Left ventricle myocardium inferior (tissue), 1 donor: ENCODE data around the gene CFAP119. TPM values are rescaled to one million over a fixed set of nuclear protein-coding genes. Genes with fewer than 3 reads are reported as not detected.

ENCODE experiments used
- DNase-seq: peaks from one replicate; pipeline ENCODE4 v3.0.0-alpha.2; 2020
- H3K27ac ChIP-seq: fragments of 200-600 bp; replicated peaks from 2 replicates; pipeline ENCODE4 v1.8.0; 2021
- H3K27me3 ChIP-seq: fragments of 200-600 bp; 2 replicates; pipeline ENCODE4 v1.8.0; 2021; ENCODE audit warnings: low read depth
- H3K36me3 ChIP-seq: fragments of 200-600 bp; 2 replicates; pipeline ENCODE4 v1.8.0; 2021
- H3K4me1 ChIP-seq: fragments of 200-600 bp; 2 replicates; pipeline ENCODE4 v1.8.0; 2021
- H3K4me3 ChIP-seq: fragments of 200-600 bp; 2 replicates; pipeline ENCODE4 v1.8.0; 2021; ENCODE audit warnings: mild to moderate bottlenecking, moderate library complexity
- H3K9me3 ChIP-seq: fragments of 200-600 bp; replicated peaks from 2 replicates; pipeline ENCODE4 v1.8.0; 2021
- CTCF ChIP-seq: fragments of 200-600 bp; IDR thresholded peaks from 2 replicates; pipeline ENCODE4 v1.8.0; 2021; ENCODE audit warnings: antibody characterized with exemption, mild to moderate bottlenecking, borderline replicate concordance
- intact Hi-C: fragments of 100-400 bp; cut with micrococcal nuclease; formaldehyde crosslinking; loops from one replicate; pipeline ENCODE4 v1.11.0; 2022
- total RNA-seq: library from RNA; stranded (reverse); fragmentation: NEBNext Ultra II Directional; extraction: Animal tissue kit (Norgen Biotek cat#: 25700); gene quantifications from one replicate; pipeline ENCODE4 v1.2.1, GENCODE V29; 2021
- donor health status: DM: no; HTN: yes; CAD: no; lungs with severe emphysema.

Gene CFAP119
- total RNA-seq, 1 donor from 2014 or later = 0.69 TPM

- H3K9me3 ChIP-seq = no peaks in the 10 kb centered on the region
- TF ChIP-seq CTCF = no peak
- H3K27ac ChIP-seq = peak overlapping the region; percentile 35
- intact Hi-C loops = no loop called here
- DNase-seq = peak; percentile 27
- H3K4me1 ChIP-seq = peaks cover 16% of the 10 kb centered on the region
- no peak overlapping the region for H3K4me3 ChIP-seq
- H3K36me3 ChIP-seq = peaks cover 84% of the 10 kb centered on the region
- H3K27me3 ChIP-seq = no peaks in the 10 kb centered on the region
Measured at GRCh38 chr16:30728899-30729672, 32.8 kb downstream of the CFAP119 start.

- no peaks in the 10 kb centered on the region for H3K27me3 ChIP-seq
- TF ChIP-seq CTCF = no peak
- no peaks in the 10 kb centered on the region for H3K9me3 ChIP-seq
- no peak overlapping the region for H3K27ac ChIP-seq
- no peak overlapping the region for H3K4me3 ChIP-seq
- DNase-seq = no peak
- peaks cover 16% of the 10 kb centered on the region for H3K4me1 ChIP-seq
- intact Hi-C loops = no loop called here
- peaks cover 84% of the 10 kb centered on the region for H3K36me3 ChIP-seq
Measured at GRCh38 chr16:30728321-30728720, 33.5 kb downstream of the CFAP119 start.

GRCh38 chr16:30725418-30725792, 36.5 kb downstream of the CFAP119 start:
- Histone ChIP-seq H3K27me3 (no peaks in the 10 kb centered on the region), H3K4me3 (no peak overlapping the region), H3K4me1 (peaks cover 16% of the 10 kb centered on the region), H3K36me3 (peaks cover 84% of the 10 kb centered on the region), H3K9me3 (no peaks in the 10 kb centered on the region), H3K27ac (peak overlapping the region; percentile 42)
- TF ChIP-seq CTCF = no peak
- intact Hi-C loops = no loop called here
- no peak for DNase-seq

GRCh38 chr16:30724641-30725417, 37.0 kb downstream of the CFAP119 start:
- H3K27ac ChIP-seq = peak overlapping the region; percentile 42
- H3K4me3 ChIP-seq = no peak overlapping the region
- H3K27me3 ChIP-seq = no peaks in the 10 kb centered on the region
- DNase-seq = peak; percentile 52
- no peaks in the 10 kb centered on the region for H3K9me3 ChIP-seq
- H3K36me3 ChIP-seq = peaks cover 84% of the 10 kb centered on the region
- peaks cover 15% of the 10 kb centered on the region for H3K4me1 ChIP-seq
- intact Hi-C loops = no loop called here
- TF ChIP-seq CTCF = no peak

- no peak for TF ChIP-seq CTCF
- no peak overlapping the region for H3K4me3 ChIP-seq
- H3K36me3 ChIP-seq = peaks cover 84% of the 10 kb centered on the region
- H3K4me1 ChIP-seq = peaks cover 5% of the 10 kb centered on the region
- peak overlapping the region; percentile 42 for H3K27ac ChIP-seq
- H3K9me3 ChIP-seq = no peaks in the 10 kb centered on the region
- no peak for DNase-seq
- intact Hi-C loops = no loop called here
- H3K27me3 ChIP-seq = no peaks in the 10 kb centered on the region
Measured at GRCh38 chr16:30723725-30724355, 38.0 kb downstream of the CFAP119 start.
